ENCODE results near the gene CTNNA1. TPM values are rescaled to one million over a fixed set of nuclear protein-coding genes. Genes with fewer than 3 reads are reported as not detected.

The CTNNA1 gene
- total and polyA plus RNA-seq, 9 of the 15 experiments (the other 6 are each of a cell fraction or from before 2014, with no cell fraction given): 29.6 to 117 (median 89.1) TPM

DNA sequence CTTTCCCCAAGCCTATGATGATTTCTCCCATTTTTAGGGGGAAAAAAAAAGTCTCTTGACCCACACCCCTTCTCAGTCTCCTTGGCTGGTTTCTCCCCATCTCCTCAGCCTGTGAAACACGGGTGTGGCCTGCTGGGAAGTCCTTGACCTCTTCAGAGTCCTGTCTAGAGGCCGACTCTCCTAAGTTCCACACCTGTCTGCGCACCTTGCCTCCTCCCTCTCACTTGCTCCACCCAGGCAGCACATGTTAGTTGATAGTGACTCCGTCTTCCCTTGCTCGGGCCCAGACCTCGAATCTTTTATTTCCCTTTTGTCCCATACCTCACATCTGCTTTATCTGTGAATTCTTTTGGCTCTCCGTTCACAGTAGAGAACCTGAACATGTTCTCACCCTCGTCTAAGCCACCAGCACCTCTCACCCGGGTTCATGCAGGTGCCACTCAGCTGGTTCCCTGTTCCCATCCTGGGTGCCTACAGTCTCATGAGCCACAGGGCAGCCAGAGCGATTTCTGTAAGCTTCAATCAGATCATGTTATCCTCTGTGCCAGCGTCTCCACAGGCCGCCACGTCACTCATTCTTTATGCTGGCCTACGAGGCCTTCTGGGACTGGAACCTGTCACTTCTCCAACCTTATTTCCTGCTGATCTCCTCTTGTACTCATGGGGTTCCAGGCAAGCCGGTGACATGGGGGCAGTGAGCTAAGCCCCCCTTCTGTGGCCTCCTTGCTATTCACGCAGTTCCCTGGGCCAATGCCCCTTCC, 173.6 kb downstream of the CTNNA1 start:
- H3K27ac ChIP-seq (ENCODE audit: extremely low read depth, low read depth, low read length): no peak overlapping the region
- DNase-seq (ENCODE audit: extremely low read depth in 1 of 4, low spot score in 3 of 4) (no peak), ATAC-seq (no peak), FAIRE-seq (no peak)
- ChIA-PET POLR2A (no interaction called here), CTCF (ENCODE audit: low intra/inter-chr PET ratio) (no interaction called here)
- no peaks in the 10 kb centered on the region; a peak in 1 of 5 replicates for H3K4me1 ChIP-seq (replicated peaks in 1 of 2; ENCODE audit: control insufficient read depth in 2 of 2, insufficient read depth in 2 of 2, low read length in 2 of 2)
- H3K79me2 ChIP-seq (ENCODE audit: control insufficient read depth, insufficient read depth, low read length): no peaks in the 10 kb centered on the region
- no peaks in the 10 kb centered on the region for H3K9me3 ChIP-seq (replicated peaks; ENCODE audit: control insufficient read depth, insufficient read depth, low read depth, low read length)
- WGBS (ENCODE audit: insufficient coverage, low coverage, missing lambda C conversion rate): 88% methylated on average over 15 of the region's 16 CpGs
- no peaks in the 10 kb centered on the region for H3K27me3 ChIP-seq (ENCODE audit: control insufficient read depth in 2 of 2, insufficient read depth in 2 of 2, low read length in 2 of 2)
- in situ Hi-C loops (cut with MboI) (no loop called here), intact Hi-C loops (cut with micrococcal nuclease) (no loop called here)
- H3K9me1 ChIP-seq (ENCODE audit: control insufficient read depth, insufficient read depth, low read length): no peaks in the 10 kb centered on the region
- no peak overlapping the region for H3K9ac ChIP-seq (ENCODE audit: insufficient read depth in 1 of 2, low read depth in 2 of 2, low read length in 2 of 2)
- no peak overlapping the region for H3K4me2 ChIP-seq (ENCODE audit: insufficient read depth, low read length)
- peaks cover 66% of the 10 kb centered on the region for H3K36me3 ChIP-seq (ENCODE audit: control insufficient read depth, insufficient read depth, low read length)
- peaks cover 9% of the 10 kb centered on the region; the same call in 1 of the 2 replicates for H4K20me1 ChIP-seq (replicated peaks; ENCODE audit: control insufficient read depth, insufficient read depth, low read length)
- H3K4me3 ChIP-seq: no peak overlapping the region
- no peak overlapping the region for H2AFZ ChIP-seq (ENCODE audit: low read depth, low read length)
- no TSS peak for BruUV-seq (replicated peaks)
- no peak for TF ChIP-seq TCF7 (IDR thresholded peaks at IDR 0.05; ENCODE audit: borderline replicate concordance)
- no peak for TF ChIP-seq MEF2A (IDR thresholded peaks at IDR 0.05; ENCODE audit: control insufficient read depth, low read depth, low read length)
- TF ChIP-seq, protein P1, sequence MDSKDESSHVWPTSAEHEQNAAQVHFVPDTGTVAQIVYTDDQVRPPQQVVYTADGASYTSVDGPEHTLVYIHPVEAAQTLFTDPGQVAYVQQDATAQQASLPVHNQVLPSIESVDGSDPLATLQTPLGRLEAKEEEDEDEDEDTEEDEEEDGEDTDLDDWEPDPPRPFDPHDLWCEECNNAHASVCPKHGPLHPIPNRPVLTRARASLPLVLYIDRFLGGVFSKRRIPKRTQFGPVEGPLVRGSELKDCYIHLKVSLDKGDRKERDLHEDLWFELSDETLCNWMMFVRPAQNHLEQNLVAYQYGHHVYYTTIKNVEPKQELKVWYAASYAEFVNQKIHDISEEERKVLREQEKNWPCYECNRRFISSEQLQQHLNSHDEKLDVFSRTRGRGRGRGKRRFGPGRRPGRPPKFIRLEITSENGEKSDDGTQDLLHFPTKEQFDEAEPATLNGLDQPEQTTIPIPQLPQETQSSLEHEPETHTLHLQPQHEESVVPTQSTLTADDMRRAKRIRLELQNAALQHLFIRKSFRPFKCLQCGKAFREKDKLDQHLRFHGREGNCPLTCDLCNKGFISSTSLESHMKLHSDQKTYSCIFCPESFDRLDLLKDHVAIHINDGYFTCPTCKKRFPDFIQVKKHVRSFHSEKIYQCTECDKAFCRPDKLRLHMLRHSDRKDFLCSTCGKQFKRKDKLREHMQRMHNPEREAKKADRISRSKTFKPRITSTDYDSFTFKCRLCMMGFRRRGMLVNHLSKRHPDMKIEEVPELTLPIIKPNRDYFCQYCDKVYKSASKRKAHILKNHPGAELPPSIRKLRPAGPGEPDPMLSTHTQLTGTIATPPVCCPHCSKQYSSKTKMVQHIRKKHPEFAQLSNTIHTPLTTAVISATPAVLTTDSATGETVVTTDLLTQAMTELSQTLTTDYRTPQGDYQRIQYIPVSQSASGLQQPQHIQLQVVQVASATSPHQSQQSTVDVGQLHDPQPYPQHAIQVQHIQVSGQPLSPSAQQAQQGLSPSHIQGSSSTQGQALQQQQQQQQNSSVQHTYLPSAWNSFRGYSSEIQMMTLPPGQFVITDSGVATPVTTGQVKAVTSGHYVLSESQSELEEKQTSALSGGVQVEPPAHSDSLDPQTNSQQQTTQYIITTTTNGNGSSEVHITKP (IDR thresholded peaks at IDR 0.05; ENCODE audit: partially characterized antibody): no peak
- TF ChIP-seq PYGO2 (tag; IDR thresholded peaks at IDR 0.05): no peak
- TF ChIP-seq, protein P2, sequence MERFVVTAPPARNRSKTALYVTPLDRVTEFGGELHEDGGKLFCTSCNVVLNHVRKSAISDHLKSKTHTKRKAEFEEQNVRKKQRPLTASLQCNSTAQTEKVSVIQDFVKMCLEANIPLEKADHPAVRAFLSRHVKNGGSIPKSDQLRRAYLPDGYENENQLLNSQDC (CRISPR knock-in tag; IDR thresholded peaks at IDR 0.05): no peak
- no peak for TF ChIP-seq ADNP (tag; IDR thresholded peaks at IDR 0.05)
- TF ChIP-seq, protein P3, sequence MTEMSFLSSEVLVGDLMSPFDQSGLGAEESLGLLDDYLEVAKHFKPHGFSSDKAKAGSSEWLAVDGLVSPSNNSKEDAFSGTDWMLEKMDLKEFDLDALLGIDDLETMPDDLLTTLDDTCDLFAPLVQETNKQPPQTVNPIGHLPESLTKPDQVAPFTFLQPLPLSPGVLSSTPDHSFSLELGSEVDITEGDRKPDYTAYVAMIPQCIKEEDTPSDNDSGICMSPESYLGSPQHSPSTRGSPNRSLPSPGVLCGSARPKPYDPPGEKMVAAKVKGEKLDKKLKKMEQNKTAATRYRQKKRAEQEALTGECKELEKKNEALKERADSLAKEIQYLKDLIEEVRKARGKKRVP (CRISPR knock-in tag; IDR thresholded peaks at IDR 0.05): no peak
- TF ChIP-seq BACH1 (tag; IDR thresholded peaks at IDR 0.05): no peak
- TF ChIP-seq, protein P4, sequence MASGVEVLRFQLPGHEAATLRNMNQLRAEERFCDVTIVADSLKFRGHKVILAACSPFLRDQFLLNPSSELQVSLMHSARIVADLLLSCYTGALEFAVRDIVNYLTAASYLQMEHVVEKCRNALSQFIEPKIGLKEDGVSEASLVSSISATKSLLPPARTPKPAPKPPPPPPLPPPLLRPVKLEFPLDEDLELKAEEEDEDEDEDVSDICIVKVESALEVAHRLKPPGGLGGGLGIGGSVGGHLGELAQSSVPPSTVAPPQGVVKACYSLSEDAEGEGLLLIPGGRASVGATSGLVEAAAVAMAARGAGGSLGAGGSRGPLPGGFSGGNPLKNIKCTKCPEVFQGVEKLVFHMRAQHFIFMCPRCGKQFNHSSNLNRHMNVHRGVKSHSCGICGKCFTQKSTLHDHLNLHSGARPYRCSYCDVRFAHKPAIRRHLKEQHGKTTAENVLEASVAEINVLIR (CRISPR knock-in tag; IDR thresholded peaks at IDR 0.05): no peak
- no peak for TF ChIP-seq SNRNP70 (optimal IDR thresholded peaks at IDR 0.05; ENCODE audit: low read depth, low read length)

All from K562 (cell line).